HG03159 (cell line): ENCODE results near the gene GAS7.

Experiments
- ATAC-seq: cut with Tn5 transposase; IDR thresholded peaks from one replicate; pipeline ENCODE4 v1.9.1; 2021; ENCODE audit warnings: mild to moderate bottlenecking, moderate library complexity; ENCODE audit not compliant: unreplicated experiment

Gene GAS7

GRCh38 chr17:9862220-9862619 lies 336.2 kb downstream of the GAS7 start:
- no peak for ATAC-seq

GRCh38 chr17:9860851-9861250 lies 337.6 kb downstream of the GAS7 start:
- no peak for ATAC-seq
